Measurements from ENCODE around the gene CD14.
"Not testable (repeated sequence)": the region's sequence is repeated elsewhere in the genome, so short reads cannot be mapped to it uniquely, and the experiment has no call there.

The CD14 gene

DNA sequence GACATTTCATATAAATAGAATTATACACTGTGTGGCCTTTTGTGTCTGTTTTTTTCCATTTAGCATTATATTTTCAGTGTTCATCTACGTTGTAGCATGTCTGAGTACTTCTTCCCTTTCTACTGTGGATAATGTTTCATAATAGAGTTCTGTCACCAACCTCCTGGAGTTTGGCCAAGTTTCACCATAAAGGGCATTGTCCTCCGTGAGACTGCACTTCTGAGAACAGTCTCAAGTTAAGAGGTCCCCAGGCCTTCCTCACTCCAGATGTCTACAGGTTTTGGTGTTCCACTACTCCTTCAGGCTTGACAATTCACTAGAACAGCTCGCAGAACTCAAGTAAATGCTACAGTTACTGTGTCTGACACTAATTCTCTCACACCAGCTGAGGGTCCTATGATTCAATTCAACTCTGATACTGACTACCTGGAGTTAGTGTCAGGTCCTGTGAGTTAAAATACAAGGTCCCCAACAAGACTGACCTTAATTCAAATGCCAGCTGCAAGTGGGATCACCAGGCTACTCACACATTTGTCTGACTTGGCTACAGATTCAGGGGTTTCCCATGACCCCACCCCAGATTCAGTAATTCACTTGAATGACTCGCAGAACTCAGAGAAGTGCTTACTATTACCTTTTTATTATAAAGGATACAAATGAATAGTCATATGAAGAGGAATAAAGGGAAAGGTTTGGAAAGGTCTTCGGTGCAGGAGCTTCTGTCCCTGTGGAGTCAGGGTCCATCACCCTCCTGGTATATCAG, 37.3 kb downstream of the CD14 start:
- no peak for DNase-seq (ENCODE audit: low spot score)

DNA sequence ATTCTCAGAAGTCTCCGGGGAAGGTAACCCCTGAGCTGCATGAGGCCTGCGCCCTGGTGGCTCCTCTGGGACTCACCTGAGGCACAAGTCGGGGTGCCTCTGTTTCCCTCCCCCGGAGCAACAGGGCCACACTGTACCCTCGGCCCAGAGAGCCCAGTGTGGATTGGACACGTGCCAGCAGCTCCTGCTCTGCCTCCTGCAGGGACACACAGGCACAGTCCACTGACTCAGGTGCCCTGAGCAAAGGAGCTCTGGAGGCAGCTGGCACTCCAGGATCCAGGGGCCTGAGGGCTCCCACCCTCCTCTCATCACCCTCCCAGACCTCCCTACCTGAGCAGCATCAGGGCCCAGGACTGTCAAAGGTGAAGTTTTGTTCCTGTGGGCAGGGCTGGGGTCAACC, 38.8 kb downstream of the CD14 start:
- DNase-seq (ENCODE audit: low spot score): no peak

DNA sequence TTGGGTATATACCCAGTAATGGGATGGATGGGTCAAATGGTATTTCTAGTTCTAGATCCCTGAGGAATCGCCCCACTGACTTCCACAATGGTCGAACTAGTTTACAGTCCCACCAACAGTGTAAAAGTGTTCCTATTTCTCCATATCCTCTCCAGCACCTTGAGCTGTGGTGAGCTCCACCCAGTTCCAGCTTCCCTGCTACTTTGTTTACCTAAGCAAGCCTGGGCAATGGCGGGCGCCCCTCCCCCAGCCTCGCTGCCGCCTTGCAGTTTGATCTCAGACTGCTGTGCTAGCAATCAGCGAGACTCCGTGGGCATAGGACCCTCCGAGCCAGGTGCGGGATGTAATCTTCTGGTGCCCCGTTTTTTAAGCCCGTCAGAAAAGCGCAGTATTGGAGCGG, 39.9 kb downstream of the CD14 start:
- not testable (repeated sequence) for DNase-seq (ENCODE audit: low spot score)

DNA sequence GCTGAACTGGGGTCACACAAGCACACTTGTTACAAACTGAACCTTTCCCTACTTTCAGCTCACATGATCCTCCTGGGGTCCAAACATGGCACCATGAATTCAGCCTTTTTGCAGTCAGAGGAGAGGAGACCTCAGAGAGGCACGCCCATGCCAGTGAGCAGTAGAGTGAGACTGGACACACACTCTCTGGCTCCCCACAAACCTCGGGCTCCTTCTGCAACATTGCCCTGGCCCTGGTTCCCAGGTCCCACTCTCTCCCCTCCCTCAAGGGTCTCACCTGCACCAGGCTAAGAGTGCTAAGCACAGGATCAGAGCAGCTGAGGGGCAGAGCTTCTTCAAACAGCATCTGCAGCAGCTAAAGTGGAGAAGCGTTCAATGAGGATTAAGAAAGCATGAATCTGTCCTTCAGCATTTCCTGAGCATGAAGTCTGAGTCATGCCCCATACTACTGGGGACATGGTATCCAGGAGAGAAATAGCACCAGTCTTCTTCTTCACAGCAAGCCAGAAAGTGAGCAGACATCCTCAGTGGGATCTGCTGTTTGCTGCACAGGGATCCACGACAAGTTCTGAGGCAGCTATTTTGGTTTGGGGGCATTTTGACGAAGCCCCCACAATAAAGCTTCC, 41.1 kb downstream of the CD14 start:
- no peak for DNase-seq (ENCODE audit: low spot score)

DNA sequence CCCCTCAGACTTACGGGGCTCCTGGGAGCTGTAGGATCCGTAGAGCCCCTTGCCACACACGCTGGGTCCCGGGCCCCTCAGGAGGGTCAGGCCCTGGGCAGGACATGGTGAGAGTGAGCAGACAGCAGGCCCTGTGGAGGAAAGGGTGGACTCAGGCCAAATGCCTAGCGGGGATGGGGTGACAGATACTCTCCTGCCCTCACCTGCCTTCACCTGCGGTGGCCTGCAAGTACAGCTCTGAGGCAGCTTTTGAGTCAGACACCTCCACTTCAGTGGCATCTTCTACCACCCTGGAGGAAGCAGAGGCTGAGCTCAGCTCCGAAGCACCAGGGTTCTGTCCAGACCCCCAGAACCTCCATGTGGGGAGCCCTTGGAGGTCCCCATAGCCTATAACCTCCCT, 42.1 kb downstream of the CD14 start:
- no peak for DNase-seq (ENCODE audit: low spot score)

DNA sequence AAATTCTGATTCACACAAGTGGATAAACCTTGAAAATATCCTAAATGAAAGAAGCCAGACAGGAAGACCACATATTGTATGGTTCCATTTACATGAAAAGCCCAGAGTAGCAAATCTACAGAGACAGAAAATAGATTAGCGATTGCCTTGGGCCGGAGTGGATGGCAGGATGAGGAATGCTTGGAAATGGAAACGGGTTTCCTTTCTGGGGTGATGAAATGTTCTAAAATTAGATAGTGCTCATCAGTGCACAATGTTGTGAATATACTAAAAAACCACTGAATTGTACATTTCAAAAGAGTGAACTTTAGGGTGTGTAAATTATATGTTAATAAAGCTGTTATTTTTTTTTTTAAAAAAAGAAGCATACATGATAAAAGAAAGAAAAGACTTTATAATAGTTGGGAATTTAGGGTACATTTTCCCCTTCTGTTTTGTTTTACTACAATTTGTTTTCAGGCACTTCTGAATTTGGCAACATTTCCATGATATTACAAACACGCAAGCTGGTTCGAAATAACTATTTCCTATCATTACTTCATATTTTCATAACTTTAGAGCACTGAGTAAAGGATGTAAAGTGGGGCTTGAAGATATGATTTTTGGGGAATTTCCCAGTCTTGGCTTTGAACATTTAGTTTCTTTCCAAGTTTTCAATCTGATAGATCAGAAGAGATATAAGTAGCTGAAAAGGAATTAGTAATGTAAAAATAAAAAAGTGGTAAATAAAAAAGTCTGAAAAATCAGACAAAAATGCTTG, 44.5 kb downstream of the CD14 start:
- no peak for DNase-seq (ENCODE audit: low spot score)

DNA sequence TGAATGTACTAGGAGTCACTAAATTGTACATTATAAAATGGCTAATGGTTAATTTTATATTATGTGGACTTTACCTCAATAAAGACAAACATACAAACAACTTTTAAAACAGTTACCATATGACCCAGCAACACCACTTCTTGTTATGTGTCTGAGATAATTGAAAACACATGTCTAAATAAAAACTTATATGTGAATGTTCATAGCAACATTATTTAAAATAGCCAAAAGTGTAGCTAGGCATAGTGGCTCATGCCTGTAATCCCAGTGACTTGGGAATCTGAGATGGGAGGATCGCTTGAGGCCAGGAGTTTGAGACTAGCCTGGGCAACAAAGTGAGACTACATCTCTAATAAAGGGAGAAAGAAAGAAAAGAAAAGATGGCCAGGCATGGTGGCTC, 45.5 kb downstream of the CD14 start:
- no peak for DNase-seq (ENCODE audit: low spot score)

Data from cerebellar cortex (tissue), 1 donor.